GM23338 (cell line): ENCODE data around the gene MIAT. TPM values are rescaled to one million over a fixed set of nuclear protein-coding genes. Genes with fewer than 3 reads are reported as not detected.

ENCODE experiments used
- ATAC-seq: fragments of 200-7000 bp; cut with Tn5 transposase; 3 replicates; pipeline ENCODE4 v1.9.1; 2020
- DNase-seq: peaks from one replicate; pipeline ENCODE4 v3.0.0-alpha.2; 2015; ENCODE audit warnings: low spot score
- H2AFZ ChIP-seq: fragments of 200-600 bp; sonication (generic); 2 replicates; pipeline ENCODE4 v1.8.0; 2016; ENCODE audit warnings: antibody characterized with exemption, mild to moderate bottlenecking, moderate library complexity
- H3F3A ChIP-seq: fragments of 200-600 bp; sonication (generic); replicated peaks from 2 replicates; pipeline ENCODE4 v1.8.0; 2017; ENCODE audit warnings: antibody characterized with exemption, mixed run types, low read depth
- H3K27ac ChIP-seq: fragments of 200-600 bp; sonication (generic); 2 replicates; pipeline ENCODE4 v1.6.1; 2016; ENCODE audit warnings: low read depth
- H3K27me3 ChIP-seq: fragments of 200-600 bp; sonication (generic); 2 replicates; pipeline ENCODE4 v1.8.0; 2016; ENCODE audit warnings: mild to moderate bottlenecking, mixed run types, moderate library complexity; ENCODE audit not compliant: insufficient read depth
- H3K36me3 ChIP-seq: fragments of 200-600 bp; sonication (generic); 2 replicates; pipeline ENCODE4 v1.8.0; 2016; ENCODE audit warnings: mild to moderate bottlenecking; ENCODE audit not compliant: insufficient read depth
- H3K4me1 ChIP-seq: fragments of 200-600 bp; sonication (generic); 2 replicates; pipeline ENCODE4 v1.8.0; 2016; ENCODE audit warnings: mild to moderate bottlenecking, moderate library complexity; ENCODE audit not compliant: insufficient read depth
- H3K4me2 ChIP-seq: fragments of 200-600 bp; sonication (generic); 2 replicates; pipeline ENCODE4 v1.7.1; 2017; ENCODE audit warnings: mixed run types
- H3K4me3 ChIP-seq: fragments of 200-600 bp; sonication (generic); 2 replicates; pipeline ENCODE4 v1.6.1; 2016; ENCODE audit warnings: mixed run types
- H3K79me2 ChIP-seq: fragments of 200-600 bp; sonication (generic); replicated peaks from 2 replicates; pipeline ENCODE4 v1.8.0; 2017; ENCODE audit warnings: mild to moderate bottlenecking; ENCODE audit not compliant: insufficient read depth
- H3K9me2 ChIP-seq: fragments of 200-600 bp; sonication (generic); 2 replicates; pipeline ENCODE4 v1.8.0; 2017; ENCODE audit not compliant: insufficient read depth
- H4K20me1 ChIP-seq: fragments of 200-600 bp; sonication (generic); replicated peaks from 2 replicates; pipeline ENCODE4 v1.8.0; 2017; ENCODE audit warnings: mild to moderate bottlenecking; ENCODE audit not compliant: insufficient read depth
- H3K27ac Mint-ChIP-seq: 2 replicates; pipeline ENCODE4 v1.8.0; 2020; ENCODE audit warnings: inconsistent platforms, mild to moderate bottlenecking, moderate library complexity, mixed read lengths
- H3K27me3 Mint-ChIP-seq: 3 replicates; pipeline ENCODE4 v1.8.0; 2022; ENCODE audit warnings: low read depth, mild to moderate bottlenecking, moderate library complexity, mixed read lengths, inconsistent platforms; ENCODE audit not compliant: insufficient read depth, poor library complexity
- H3K36me3 Mint-ChIP-seq: 3 replicates; pipeline ENCODE4 v1.8.0; 2021; ENCODE audit warnings: low read depth, mild to moderate bottlenecking, inconsistent platforms, moderate library complexity, mixed read lengths
- H3K4me1 Mint-ChIP-seq: 3 replicates; pipeline ENCODE4 v1.8.0; 2020; ENCODE audit warnings: mild to moderate bottlenecking, inconsistent platforms, mixed read lengths
- H3K4me3 Mint-ChIP-seq: 3 replicates; pipeline ENCODE4 v1.8.0; 2021; ENCODE audit warnings: moderate library complexity, mild to moderate bottlenecking, inconsistent platforms, mixed read lengths
- H3K9me3 Mint-ChIP-seq: 3 replicates; pipeline ENCODE4 v1.8.0; 2020; ENCODE audit warnings: moderate library complexity, mild to moderate bottlenecking, inconsistent platforms, mixed read lengths
- EZH2 ChIP-seq: fragments of 200-600 bp; sonication (generic); IDR thresholded peaks from one replicate; pipeline ENCODE4 v1.8.0; 2017; ENCODE audit warnings: antibody characterized with exemption, mild to moderate bottlenecking, low read depth; ENCODE audit not compliant: unreplicated experiment
- JUNB ChIP-seq: IDR thresholded peaks from one replicate; pipeline ENCODE4 v1.6.1; 2016; ENCODE audit warnings: antibody characterized with exemption; ENCODE audit not compliant: unreplicated experiment
- NANOG ChIP-seq: IDR thresholded peaks from 2 replicates; pipeline ENCODE4 v1.6.1; 2016; ENCODE audit warnings: antibody characterized with exemption, borderline replicate concordance
- POLR2AphosphoS5 ChIP-seq: IDR thresholded peaks from 2 replicates; pipeline ENCODE4 v1.6.1; 2016; ENCODE audit warnings: antibody characterized with exemption, low read depth
- STAT1 ChIP-seq: IDR thresholded peaks from one replicate; pipeline ENCODE4 v1.6.1; 2016; ENCODE audit warnings: antibody characterized with exemption; ENCODE audit not compliant: unreplicated experiment
- ZNF114 ChIP-seq: fragments of 250-450 bp; sonication (Bioruptor Pico); IDR thresholded peaks from 2 replicates; pipeline ENCODE4 v1.5.0; 2020; ENCODE audit warnings: mild to moderate bottlenecking, moderate library complexity
- ZNF331 ChIP-seq: fragments of 250-450 bp; sonication (Bioruptor Pico); IDR thresholded peaks from 2 replicates; pipeline ENCODE4 v1.5.0; 2020; ENCODE audit warnings: low read depth, mild to moderate bottlenecking, moderate library complexity
- polyA plus RNA-seq: library from polyadenylated mRNA; unstranded; fragments of >200 nt; fragmentation: Nextera tagmentation; extraction: Ambion mirVana; gene quantifications from 2 replicates; pipeline ENCODE4 v1.2.1, GENCODE V29; 2016
- total RNA-seq: library from RNA; depleted of rRNA; stranded (reverse); fragments of >200 nt; shearing (Covaris generic); gene quantifications from 2 replicates; pipeline ENCODE4 v1.2.3, GENCODE V29; 2014
- TF ChIP-seq, protein P1 (sequence below): IDR thresholded peaks from one replicate; pipeline ENCODE4 v1.6.1; 2018; ENCODE audit warnings: antibody characterized with exemption; ENCODE audit not compliant: unreplicated experiment
- TF ChIP-seq, protein P2 (sequence below): IDR thresholded peaks from 2 replicates; pipeline ENCODE4 v1.6.1; 2016; ENCODE audit warnings: antibody characterized with exemption

MIAT gene
- total and polyA plus RNA-seq, 2 experiments from 2014 or later = 10.0 to 63.6 TPM

DNA sequence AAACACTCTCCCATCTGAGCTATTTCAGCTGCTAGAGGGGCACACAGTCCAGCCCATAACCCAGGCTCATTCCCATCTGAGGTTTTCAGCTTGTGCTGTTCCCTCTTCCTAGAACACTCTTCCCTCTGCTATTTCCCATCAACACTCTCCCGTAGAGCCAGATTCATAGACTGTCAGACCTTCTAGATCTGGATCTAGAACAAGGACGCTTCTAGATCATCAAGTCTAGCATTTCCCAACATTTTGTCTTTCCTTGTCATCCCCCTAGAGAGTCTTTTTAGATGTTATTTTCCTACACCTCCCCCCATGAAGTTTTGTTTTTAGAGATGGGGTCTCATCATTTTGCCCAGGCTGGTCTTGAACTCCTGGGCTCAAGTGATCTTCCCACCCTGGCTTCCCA is 22.3 kb upstream of the MIAT start (continued):
- TF ChIP-seq, protein P1, sequence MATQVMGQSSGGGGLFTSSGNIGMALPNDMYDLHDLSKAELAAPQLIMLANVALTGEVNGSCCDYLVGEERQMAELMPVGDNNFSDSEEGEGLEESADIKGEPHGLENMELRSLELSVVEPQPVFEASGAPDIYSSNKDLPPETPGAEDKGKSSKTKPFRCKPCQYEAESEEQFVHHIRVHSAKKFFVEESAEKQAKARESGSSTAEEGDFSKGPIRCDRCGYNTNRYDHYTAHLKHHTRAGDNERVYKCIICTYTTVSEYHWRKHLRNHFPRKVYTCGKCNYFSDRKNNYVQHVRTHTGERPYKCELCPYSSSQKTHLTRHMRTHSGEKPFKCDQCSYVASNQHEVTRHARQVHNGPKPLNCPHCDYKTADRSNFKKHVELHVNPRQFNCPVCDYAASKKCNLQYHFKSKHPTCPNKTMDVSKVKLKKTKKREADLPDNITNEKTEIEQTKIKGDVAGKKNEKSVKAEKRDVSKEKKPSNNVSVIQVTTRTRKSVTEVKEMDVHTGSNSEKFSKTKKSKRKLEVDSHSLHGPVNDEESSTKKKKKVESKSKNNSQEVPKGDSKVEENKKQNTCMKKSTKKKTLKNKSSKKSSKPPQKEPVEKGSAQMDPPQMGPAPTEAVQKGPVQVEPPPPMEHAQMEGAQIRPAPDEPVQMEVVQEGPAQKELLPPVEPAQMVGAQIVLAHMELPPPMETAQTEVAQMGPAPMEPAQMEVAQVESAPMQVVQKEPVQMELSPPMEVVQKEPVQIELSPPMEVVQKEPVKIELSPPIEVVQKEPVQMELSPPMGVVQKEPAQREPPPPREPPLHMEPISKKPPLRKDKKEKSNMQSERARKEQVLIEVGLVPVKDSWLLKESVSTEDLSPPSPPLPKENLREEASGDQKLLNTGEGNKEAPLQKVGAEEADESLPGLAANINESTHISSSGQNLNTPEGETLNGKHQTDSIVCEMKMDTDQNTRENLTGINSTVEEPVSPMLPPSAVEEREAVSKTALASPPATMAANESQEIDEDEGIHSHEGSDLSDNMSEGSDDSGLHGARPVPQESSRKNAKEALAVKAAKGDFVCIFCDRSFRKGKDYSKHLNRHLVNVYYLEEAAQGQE = no peak
- no peak for TF ChIP-seq JUNB

DNA sequence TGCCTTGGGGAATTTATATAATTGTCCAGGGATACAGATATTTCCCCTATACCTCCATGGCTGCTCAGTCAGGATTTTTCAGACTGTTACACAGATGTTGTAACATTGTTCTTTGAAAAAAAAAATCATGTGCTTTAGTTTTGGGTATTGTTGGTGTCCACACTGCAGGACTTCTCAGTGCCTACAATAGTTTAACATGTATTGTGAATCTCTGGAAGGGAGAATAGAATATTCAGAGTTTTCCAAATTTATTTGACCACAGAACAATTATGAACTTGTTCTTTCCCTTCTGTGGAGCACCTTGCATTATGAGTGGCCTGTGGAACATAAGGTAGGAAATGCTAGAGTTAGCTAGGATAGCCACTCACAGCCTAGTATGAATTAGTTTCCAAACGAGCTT is 21.1 kb upstream of the MIAT start:
- ATAC-seq = no peak
- H3K36me3 Mint-ChIP-seq = no peaks in the 10 kb centered on the region

More for the DNA sequence above, 21.1 kb upstream of the MIAT start:
- Mint-ChIP-seq H3K4me3 (no peak overlapping the region), H3K9me3 (no peaks in the 10 kb centered on the region), H3K27me3 (peaks cover 17% of the 10 kb centered on the region), H3K27ac (no peak overlapping the region), H3K4me1 (peaks cover 30% of the 10 kb centered on the region)
- Histone ChIP-seq H3K36me3 (no peaks in the 10 kb centered on the region), H3K27me3 (no peaks in the 10 kb centered on the region), H2AFZ (no peak overlapping the region), H3K4me2 (no peak overlapping the region), H3K4me1 (peaks cover 30% of the 10 kb centered on the region), H3K9me2 (no peaks in the 10 kb centered on the region), H4K20me1 (no peaks in the 10 kb centered on the region), H3K79me2 (no peaks in the 10 kb centered on the region), H3F3A (no peaks in the 10 kb centered on the region), H3K27ac (no peak overlapping the region), H3K4me3 (no peak overlapping the region)
- TF ChIP-seq, protein P2, sequence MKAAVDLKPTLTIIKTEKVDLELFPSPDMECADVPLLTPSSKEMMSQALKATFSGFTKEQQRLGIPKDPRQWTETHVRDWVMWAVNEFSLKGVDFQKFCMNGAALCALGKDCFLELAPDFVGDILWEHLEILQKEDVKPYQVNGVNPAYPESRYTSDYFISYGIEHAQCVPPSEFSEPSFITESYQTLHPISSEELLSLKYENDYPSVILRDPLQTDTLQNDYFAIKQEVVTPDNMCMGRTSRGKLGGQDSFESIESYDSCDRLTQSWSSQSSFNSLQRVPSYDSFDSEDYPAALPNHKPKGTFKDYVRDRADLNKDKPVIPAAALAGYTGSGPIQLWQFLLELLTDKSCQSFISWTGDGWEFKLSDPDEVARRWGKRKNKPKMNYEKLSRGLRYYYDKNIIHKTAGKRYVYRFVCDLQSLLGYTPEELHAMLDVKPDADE = no peak
- TF ChIP-seq ZNF331 (CRISPR knock-in tag) (no peak), JUNB (no peak), ZNF114 (CRISPR knock-in tag) (no peak), POLR2AphosphoS5 (no peak), EZH2 (no peak), NANOG (no peak), STAT1 (no peak)
- TF ChIP-seq, protein P1 = no peak
- no peak for DNase-seq
